Measurements from ENCODE around the gene CDK5RAP3.

- no peak for TF ChIP-seq ZNF121 (CRISPR knock-in tag; IDR thresholded peaks at IDR 0.05)
- no peak for TF ChIP-seq SP1 (CRISPR knock-in tag; conservative IDR thresholded peaks at IDR 0.05)
- TF ChIP-seq CTCF (IDR thresholded peaks at IDR 0.05): no peak
- TF ChIP-seq ATF1 (CRISPR knock-in tag; IDR thresholded peaks at IDR 0.05): no peak
- TF ChIP-seq ETV6 (CRISPR knock-in tag; IDR thresholded peaks at IDR 0.05): no peak
- no peak for TF ChIP-seq SMAD3 (CRISPR knock-in tag; IDR thresholded peaks at IDR 0.05; ENCODE audit: borderline replicate concordance)
- TF ChIP-seq MAX (CRISPR knock-in tag; IDR thresholded peaks at IDR 0.05): no peak
Measured at GRCh38 chr17:47955497-47956461, 15.1 kb upstream of the CDK5RAP3 start.

Measured in WTC11 (cell line).